ENCODE data around the gene MEG3.

The MEG3 gene

GRCh38 chr14:100834794-100835547, 9.1 kb downstream of the MEG3 start:
- no peak for DNase-seq

- DNase-seq = no peak
Measured at GRCh38 chr14:100835548-100836310, 9.8 kb downstream of the MEG3 start.

GRCh38 chr14:100836311-100836805, 10.4 kb downstream of the MEG3 start:
- no peak for DNase-seq

DNA sequence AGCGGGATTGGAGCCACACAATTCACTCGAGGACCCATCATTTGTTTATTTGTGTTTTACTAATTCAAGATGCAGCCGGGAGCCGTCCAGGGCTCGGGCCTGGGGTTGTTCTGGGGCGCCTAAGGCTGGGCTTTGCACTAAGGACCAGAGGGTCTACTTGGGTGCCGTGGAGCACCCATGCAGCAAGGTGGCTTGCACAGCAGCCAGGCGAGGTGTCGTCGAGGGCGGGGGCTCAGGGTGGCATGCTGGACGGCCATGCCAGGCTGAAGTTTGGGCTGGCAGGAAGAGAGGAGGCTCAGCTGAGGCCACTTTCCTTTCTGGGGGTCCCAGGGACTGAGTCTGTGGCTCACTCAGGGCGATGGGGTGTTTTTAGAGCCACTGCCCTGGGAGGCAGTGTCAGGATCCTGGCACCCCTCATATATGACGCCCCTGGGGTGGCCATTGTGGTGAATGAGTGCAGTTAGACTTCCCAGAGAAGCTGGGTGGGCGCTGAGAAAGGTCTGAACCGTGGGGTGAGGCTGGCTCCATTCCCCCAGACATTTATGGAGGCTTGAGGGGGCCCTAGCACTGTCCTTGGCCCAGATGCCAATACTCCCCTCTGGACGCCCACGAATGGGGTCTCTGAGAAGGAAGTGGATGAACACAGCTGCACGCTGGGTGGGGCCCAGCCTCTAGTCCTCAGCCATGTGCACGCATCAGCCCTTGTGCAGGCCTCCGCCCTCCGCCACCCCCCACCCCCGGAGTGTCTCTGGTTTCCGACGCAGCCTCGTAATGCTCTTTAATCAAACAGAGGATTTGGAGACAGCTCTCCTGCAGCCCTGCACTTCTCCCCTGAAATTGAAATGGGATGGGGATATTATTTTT, 11.3 kb downstream of the MEG3 start:
- DNase-seq = no peak

GRCh38 chr14:100837805-100838350, 12.0 kb downstream of the MEG3 start:
- no peak for DNase-seq

DNA sequence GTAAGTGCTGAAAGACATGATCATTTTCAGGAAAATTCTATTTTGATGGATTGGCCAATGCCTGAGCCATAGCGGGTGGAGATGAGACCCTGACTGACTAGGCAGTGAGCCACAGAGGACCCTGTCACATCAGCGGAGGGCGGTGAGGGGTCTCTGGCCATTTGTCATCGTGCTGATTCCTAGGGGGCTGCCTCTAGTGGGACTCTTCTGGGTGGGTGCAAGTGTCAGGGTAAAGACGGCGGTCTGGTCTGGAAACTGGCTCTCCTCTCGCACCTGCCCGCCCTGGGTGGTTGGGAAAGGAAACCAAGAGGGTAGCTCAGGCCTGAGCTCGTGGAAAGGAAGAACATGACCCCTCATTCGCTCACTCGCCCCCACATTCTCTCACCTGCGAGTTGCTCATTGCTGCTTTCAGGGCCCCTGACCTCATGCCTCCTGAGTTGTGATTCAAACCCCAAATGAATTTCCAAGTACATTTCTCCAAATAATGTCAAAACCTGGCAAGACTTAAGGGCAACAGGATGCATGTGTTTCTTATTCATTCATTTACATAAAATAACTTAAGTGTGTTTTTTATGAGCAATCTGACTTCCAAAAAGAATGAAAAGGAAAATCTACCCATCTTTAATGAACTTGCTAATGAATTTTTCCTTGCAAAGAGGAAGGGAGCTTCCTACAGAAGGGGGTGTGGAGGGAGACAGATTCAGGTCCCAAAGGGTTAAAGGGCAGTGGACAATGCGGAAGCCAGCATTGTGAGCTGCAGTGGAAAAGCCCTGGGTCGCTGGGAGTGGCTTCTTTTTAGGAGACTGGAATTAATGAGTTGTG, 12.8 kb downstream of the MEG3 start:
- no peak for DNase-seq

- no peak for DNase-seq
Measured at GRCh38 chr14:100839315-100839585, 13.3 kb downstream of the MEG3 start.

GRCh38 chr14:100839681-100840111, 13.8 kb downstream of the MEG3 start:
- DNase-seq = no peak

DNA sequence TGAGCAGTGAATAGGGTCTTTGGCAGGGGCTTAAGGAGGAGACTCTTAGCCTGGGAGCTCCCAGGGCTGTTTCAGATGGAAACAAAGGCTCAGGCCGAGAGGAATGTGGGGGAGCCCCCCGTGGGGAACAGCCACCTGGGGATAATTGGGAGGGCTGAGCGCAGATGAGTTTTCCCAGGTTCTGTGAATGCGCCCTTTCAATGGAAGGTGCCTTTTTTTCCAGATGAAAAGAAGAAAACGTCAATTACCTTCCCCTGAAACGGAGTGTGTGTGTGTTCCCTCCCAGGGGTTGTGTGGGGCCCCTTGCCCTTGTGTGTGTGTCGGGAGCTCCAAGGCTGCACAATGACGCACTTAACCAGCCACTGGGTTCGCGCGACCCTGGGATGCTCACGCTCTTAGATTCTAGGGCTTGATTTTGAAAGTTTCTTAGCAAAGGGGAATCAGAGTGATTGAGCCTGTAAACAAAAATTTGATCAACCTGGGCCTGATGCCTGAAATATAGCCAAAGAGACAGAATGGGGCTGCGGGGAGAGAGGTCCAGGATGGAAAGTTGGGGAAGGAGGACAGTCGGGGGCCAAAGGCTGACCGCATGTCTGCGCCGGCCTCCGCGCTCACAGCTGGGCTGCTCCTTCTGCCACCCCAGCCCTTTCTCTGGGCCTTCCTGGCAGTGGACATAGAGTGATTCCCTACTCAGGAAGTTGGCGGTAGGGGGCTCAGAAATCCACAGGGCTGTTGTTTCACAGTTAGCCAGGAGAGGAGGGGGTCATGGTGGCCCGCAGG, 14.6 kb downstream of the MEG3 start:
- DNase-seq = no peak

GRCh38 chr14:100841066-100841760, 15.3 kb downstream of the MEG3 start:
- DNase-seq = no peak

- no peak for DNase-seq
Measured at GRCh38 chr14:100841761-100842403, 16.0 kb downstream of the MEG3 start.

DNA sequence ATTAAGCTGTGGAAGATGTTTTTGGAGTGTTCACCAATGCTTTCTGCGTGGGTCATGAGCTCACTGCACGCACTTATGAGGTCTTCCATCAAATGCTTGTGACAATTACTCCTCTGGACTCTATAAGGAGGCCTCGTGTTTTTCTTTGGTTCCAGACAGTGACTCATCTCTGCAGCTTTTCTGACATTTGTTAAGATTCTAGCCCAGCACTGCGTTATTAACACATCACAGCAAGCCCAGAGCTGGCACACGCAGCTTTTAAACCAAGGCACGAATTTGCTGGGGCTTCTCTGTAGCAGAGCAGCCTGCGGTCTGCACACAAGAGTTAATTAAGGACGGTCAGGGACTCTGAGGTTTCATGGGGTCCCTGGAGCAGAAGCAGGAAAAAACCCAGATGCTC, 16.9 kb downstream of the MEG3 start:
- no peak for DNase-seq

GRCh38 chr14:100844082-100844408, 18.1 kb downstream of the MEG3 start:
- no peak for DNase-seq

- DNase-seq = no peak
Measured at GRCh38 chr14:100844421-100844820, 18.5 kb downstream of the MEG3 start.

DNA sequence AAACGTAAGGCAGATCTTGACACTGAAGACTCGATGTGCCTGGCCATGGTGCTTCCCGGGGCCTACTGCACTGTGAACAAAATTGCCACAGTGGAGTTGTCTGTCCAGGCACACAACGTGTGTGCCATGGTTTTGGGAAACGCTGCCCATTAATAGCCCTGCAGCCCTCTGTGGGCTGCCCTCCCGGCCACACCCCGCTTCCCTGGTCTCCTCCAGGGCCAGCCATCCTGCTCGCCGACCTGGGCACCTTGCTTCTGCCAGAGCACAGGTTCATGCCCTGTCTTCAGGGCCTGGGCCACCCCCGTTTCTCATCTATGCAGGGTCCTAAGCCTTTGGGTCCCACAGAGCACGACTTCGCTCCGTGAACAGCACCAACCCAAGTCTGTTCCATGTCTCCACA, 18.9 kb downstream of the MEG3 start:
- no peak for DNase-seq

DNA sequence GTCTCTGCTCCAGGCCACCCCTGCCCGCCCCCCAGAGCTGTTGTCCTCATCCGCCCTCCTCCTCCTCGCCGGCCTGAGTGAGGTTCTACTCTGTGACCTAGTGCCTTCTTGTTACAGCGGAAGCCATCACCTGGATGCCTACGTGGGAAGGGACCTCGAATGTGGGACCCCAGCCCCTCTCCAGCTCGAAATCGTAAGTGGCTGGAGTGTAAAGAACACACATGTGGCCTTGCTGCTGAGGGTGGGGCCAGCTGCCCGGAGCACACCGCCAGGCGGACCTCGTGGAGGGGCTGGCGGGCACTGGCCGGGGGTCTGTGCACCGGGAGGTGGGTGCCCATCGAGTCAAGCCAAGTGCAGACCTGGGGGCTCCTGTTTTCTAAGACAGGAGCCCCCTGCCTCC, 19.4 kb downstream of the MEG3 start:
- no peak for DNase-seq

DNA sequence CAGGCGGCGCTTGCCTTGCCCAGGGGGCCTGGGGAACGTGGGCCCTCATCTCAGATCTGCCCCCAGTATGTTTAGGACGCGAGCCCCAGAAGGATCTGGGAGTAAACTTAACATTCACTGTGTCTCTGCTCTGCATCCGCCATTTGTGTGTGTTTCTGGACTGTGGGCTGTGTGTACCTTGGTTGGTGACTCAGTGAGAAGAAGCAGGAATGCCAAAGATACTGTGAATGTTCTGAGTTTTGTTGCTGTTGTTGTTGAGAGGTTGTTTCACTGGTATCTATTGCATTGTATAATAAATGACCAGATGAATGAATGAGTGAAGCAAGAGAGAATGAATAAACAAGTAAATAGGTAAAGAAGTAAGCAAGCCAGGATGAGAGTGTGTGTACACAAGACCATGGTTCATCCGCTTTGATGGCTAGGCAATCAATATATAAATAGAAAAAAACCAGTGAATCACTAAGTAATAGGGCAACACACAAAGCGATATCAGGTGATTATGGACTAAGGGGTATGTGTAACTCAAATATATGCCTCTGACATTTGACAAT, 20.5 kb downstream of the MEG3 start:
- no peak for DNase-seq

- DNase-seq = no peak
Measured at GRCh38 chr14:100849115-100849781, 23.3 kb downstream of the MEG3 start.

DNA sequence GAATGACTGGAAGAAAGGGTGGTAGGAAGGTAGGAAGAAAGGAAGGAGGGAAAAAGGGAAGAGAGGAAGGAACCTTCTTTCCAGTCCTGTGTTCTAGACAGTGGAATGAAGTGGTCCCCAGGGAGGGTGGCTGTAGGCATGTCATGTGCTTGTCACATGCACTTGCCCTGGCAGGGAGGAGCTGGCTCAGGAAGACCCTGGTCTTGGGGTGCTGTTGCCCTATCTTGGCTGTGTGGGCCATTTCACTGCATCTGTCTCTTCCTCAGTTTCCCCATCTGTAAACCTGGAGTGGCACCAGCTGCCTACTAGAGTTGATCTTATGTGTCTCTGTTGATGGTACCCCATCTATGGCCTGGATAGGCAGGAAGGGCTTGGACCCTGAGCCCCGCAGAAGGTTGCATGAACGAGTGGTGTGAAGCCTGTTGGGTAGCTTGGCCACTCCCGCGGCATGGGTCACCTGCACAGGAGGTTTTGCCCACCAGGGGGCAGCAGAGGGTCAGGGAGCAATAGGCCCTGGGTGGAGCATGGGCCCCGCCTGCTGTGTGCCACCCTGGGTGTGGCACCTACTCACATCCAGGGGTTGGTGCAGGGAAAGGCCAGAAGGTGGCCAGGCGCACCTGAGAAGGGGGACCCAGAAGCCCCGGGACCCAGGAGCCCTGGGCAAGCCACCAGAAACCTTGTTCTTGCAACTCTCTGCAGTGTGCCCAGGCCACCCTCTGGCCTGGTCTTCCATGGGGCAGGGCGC, 25.1 kb downstream of the MEG3 start:
- peak; percentile 64 for DNase-seq
